ENCODE data around the gene CLIP1. TPM values are rescaled to one million over a fixed set of nuclear protein-coding genes. Genes with fewer than 3 reads are reported as not detected.
"Not testable (repeated sequence)": the region's sequence is repeated elsewhere in the genome, so short reads cannot be mapped to it uniquely, and the experiment has no call there.

CLIP1 gene
- total RNA-seq, 2 experiments from 2014 or later, result 32.4 to 33.9 TPM

GRCh38 chr12:122258462-122258861 lies 164.0 kb downstream of the CLIP1 start:
- H3K27ac Mint-ChIP-seq, H3K9me3 Mint-ChIP-seq, H3K4me1 Mint-ChIP-seq, H3K4me3 Mint-ChIP-seq, DNase-seq, H3K27me3 Mint-ChIP-seq: not testable (repeated sequence)
- H3K36me3 Mint-ChIP-seq, result peaks cover 19% of the 10 kb centered on the region

GRCh38 chr12:122250536-122250935 lies 171.9 kb downstream of the CLIP1 start:
- Mint-ChIP-seq H3K9me3 (no peaks in the 10 kb centered on the region), H3K36me3 (peaks cover 9% of the 10 kb centered on the region), H3K4me1 (peaks cover 5% of the 10 kb centered on the region), H3K27me3 (no peaks in the 10 kb centered on the region), H3K4me3 (no peak overlapping the region), H3K27ac (no peak overlapping the region)
- DNase-seq, result no peak

DNA sequence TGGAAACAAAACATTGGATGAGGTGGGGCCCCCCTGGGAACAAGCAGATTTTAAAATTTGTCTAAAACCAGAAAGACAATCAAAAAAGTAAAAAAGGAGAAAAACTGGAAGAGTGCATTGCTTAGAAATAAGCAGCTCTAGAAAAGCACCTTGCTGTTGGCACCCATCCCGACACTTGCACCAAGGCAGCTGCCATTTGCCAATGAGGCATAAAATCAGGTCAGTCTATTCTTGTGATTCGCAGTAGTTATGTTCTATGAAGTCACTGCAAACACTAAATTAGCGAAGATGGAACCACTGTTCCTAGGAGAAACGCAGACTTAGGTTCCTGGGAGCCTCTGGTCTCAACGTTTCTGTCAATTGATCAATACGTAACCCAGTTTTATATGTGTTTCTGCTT lies 172.4 kb downstream of the CLIP1 start:
- DNase-seq, result no peak
- H3K27ac Mint-ChIP-seq, result no peak overlapping the region
- H3K9me3 Mint-ChIP-seq, result no peaks in the 10 kb centered on the region
- H3K4me3 Mint-ChIP-seq, result no peak overlapping the region
- peaks cover 9% of the 10 kb centered on the region for H3K36me3 Mint-ChIP-seq
- H3K27me3 Mint-ChIP-seq, result no peaks in the 10 kb centered on the region
- H3K4me1 Mint-ChIP-seq, result peaks cover 5% of the 10 kb centered on the region

GRCh38 chr12:122245553-122245952 lies 176.9 kb downstream of the CLIP1 start:
- Mint-ChIP-seq H3K27me3 (no peaks in the 10 kb centered on the region), H3K9me3 (no peaks in the 10 kb centered on the region), H3K27ac (no peak overlapping the region), H3K36me3 (peaks cover 10% of the 10 kb centered on the region), H3K4me3 (no peak overlapping the region), H3K4me1 (peaks cover 18% of the 10 kb centered on the region)
- DNase-seq, result no peak

DNA sequence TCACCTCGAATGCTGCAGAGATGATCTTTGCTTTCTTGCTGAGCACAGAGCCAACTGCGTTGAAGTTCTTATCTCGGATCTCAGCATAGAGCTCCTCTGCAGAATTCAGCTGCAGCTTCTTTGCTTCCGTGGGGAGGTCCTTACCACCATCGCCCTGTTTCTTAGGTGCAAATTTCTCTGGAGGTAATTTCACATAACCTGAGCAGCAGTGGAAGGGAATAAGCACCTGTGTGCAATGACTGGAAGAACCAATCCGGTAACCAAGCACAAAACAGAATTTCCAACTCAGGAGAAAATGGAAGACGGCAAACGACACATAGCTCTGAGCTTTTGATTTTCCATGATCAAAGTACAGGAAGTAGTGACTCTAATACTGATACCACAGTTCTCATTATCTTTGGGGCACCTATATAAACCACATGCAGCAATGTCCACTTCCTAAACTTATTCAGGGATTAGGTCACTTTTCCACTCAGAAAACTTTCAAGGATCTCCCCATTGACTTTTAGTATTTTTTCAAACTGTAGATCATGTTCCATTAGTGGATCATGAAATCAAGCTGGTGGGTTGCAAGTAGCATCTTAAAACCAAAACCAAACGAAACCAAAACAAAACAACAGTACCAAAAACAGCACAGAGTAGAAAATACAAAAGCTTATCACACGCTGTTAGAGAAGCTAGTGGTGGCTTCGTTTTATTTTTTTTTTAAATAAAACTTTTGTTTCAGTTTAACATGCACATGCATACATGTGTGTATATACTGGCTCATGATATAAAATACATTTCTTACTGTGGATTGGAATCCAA lies 177.7 kb downstream of the CLIP1 start:
- H3K9me3 Mint-ChIP-seq, result no peaks in the 10 kb centered on the region
- no peak for DNase-seq
- H3K4me3 Mint-ChIP-seq, result peak overlapping the region; percentile 46
- H3K27ac Mint-ChIP-seq, result peak overlapping the region; percentile 55
- no peaks in the 10 kb centered on the region for H3K27me3 Mint-ChIP-seq
- H3K36me3 Mint-ChIP-seq, result peaks cover 14% of the 10 kb centered on the region
- peaks cover 18% of the 10 kb centered on the region for H3K4me1 Mint-ChIP-seq

DNA sequence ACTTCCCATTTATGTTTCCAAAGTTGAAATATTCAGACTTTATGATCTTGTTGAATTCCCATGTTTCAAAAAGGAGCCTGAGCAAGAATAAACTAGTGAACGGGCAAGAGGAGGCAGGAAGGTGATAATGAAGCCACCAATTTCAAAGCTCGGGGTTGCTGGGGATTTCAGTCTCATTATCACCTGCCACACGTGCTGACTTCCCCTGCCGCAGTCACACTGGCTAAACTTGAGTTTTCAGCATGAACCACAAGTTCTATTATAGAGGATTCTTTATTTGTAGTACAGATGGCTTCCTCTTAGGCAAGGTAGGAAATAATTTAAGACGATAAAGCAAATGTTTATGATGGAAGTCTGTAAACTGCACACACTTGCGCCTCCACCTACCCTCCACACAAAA lies 178.5 kb downstream of the CLIP1 start:
- Mint-ChIP-seq H3K27me3 (no peaks in the 10 kb centered on the region), H3K36me3 (peaks cover 12% of the 10 kb centered on the region), H3K4me1 (peaks cover 18% of the 10 kb centered on the region), H3K27ac (peak overlapping the region; percentile 55), H3K9me3 (no peaks in the 10 kb centered on the region), H3K4me3 (no peak overlapping the region)
- no peak for DNase-seq

GRCh38 chr12:122238861-122239260 lies 183.6 kb downstream of the CLIP1 start:
- Mint-ChIP-seq H3K4me3 (no peak overlapping the region), H3K9me3 (no peaks in the 10 kb centered on the region), H3K27me3 (no peaks in the 10 kb centered on the region), H3K4me1 (peaks cover 1% of the 10 kb centered on the region), H3K27ac (no peak overlapping the region), H3K36me3 (peaks cover 21% of the 10 kb centered on the region)
- no peak for DNase-seq

DNA sequence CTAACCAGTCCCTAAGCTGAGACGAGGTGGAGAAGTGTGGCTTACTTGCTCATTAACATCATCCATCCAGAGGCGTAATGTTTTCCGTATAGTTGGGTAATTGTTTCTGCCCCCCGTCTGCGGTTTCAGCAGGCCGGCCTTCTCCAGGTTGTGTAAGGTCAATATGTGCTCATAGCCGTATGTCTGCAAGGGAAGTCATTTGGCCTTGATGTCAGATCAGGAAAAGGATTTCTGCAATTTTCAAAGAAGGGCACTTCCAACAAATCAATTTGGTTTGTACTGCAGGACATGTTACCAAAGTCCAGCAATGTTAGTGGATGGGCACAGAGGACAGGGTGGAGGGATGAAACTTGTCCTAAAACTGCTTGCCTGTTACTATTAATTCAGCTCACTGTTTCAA lies 186.7 kb downstream of the CLIP1 start:
- H3K27ac Mint-ChIP-seq, result no peak overlapping the region
- no peaks in the 10 kb centered on the region for H3K4me1 Mint-ChIP-seq
- no peak overlapping the region for H3K4me3 Mint-ChIP-seq
- peaks cover 24% of the 10 kb centered on the region for H3K36me3 Mint-ChIP-seq
- no peak for DNase-seq
- no peaks in the 10 kb centered on the region for H3K9me3 Mint-ChIP-seq
- H3K27me3 Mint-ChIP-seq, result no peaks in the 10 kb centered on the region

GRCh38 chr12:122232691-122233090 lies 189.8 kb downstream of the CLIP1 start:
- no peaks in the 10 kb centered on the region for H3K27me3 Mint-ChIP-seq
- no peak for DNase-seq
- no peak overlapping the region for H3K4me3 Mint-ChIP-seq
- no peaks in the 10 kb centered on the region for H3K9me3 Mint-ChIP-seq
- peaks cover 13% of the 10 kb centered on the region for H3K36me3 Mint-ChIP-seq
- H3K4me1 Mint-ChIP-seq, result peaks cover 6% of the 10 kb centered on the region
- no peak overlapping the region for H3K27ac Mint-ChIP-seq

- H3K27me3 Mint-ChIP-seq, result no peaks in the 10 kb centered on the region
Measured at GRCh38 chr12:122230798-122231197, 191.7 kb downstream of the CLIP1 start.

GRCh38 chr12:122228092-122228491 lies 194.4 kb downstream of the CLIP1 start:
- Mint-ChIP-seq H3K4me1 (peaks cover 27% of the 10 kb centered on the region), H3K36me3 (peaks cover 16% of the 10 kb centered on the region), H3K9me3 (no peaks in the 10 kb centered on the region), H3K4me3 (no peak overlapping the region), H3K27me3 (no peaks in the 10 kb centered on the region), H3K27ac (no peak overlapping the region)
- DNase-seq, result no peak

More at GRCh38 chr12:122230798-122231197, 191.7 kb downstream of the CLIP1 start:
- H3K4me3 Mint-ChIP-seq, result no peak overlapping the region
- H3K4me1 Mint-ChIP-seq, result peaks cover 14% of the 10 kb centered on the region
- no peaks in the 10 kb centered on the region for H3K9me3 Mint-ChIP-seq
- peaks cover 10% of the 10 kb centered on the region for H3K36me3 Mint-ChIP-seq
- no peak overlapping the region for H3K27ac Mint-ChIP-seq
- DNase-seq, result no peak

GRCh38 chr12:122227341-122227740 lies 195.1 kb downstream of the CLIP1 start:
- Mint-ChIP-seq H3K9me3 (no peaks in the 10 kb centered on the region), H3K36me3 (peaks cover 14% of the 10 kb centered on the region), H3K4me3 (peak overlapping the region; percentile 64), H3K27me3 (no peaks in the 10 kb centered on the region), H3K4me1 (peaks cover 27% of the 10 kb centered on the region), H3K27ac (no peak overlapping the region)
- peak; percentile 55 for DNase-seq

GRCh38 chr12:122226366-122227125 lies 195.9 kb downstream of the CLIP1 start:
- Mint-ChIP-seq H3K4me1 (peaks cover 30% of the 10 kb centered on the region), H3K36me3 (peaks cover 20% of the 10 kb centered on the region), H3K27me3 (no peaks in the 10 kb centered on the region), H3K9me3 (no peaks in the 10 kb centered on the region), H3K27ac (no peak overlapping the region), H3K4me3 (peak overlapping the region; percentile 64)
- DNase-seq, result no peak

GRCh38 chr12:122225683-122226365 lies 196.6 kb downstream of the CLIP1 start, which contains the start of gene DIABLO:
Gene DIABLO, minus strand, starts transcription at chr12:122226052. Its CDS starts 38 bp downstream, at chr12:122226014.
- no peaks in the 10 kb centered on the region for H3K9me3 Mint-ChIP-seq
- peak within 1 kb of the TSS; percentile 92 for H3K4me3 Mint-ChIP-seq
- H3K27ac Mint-ChIP-seq, result peak within 1 kb of the TSS; percentile 91
- DNase-seq, result peak; percentile 100
- no peaks in the 10 kb centered on the region for H3K27me3 Mint-ChIP-seq
- peaks cover 36% of the 10 kb centered on the region for H3K4me1 Mint-ChIP-seq
- H3K36me3 Mint-ChIP-seq, result peaks cover 20% of the 10 kb centered on the region

Data from activated naive CD8-positive, alpha-beta T cell treated with anti-CD3 and anti-CD28 coated beads for 36 hours (primary cell).